HFF-Myc (cell line): ENCODE measurements around the gene SEMA5A.

Experiments
- DNase-seq: peaks from one replicate; pipeline ENCODE4 v3.0.0-alpha.2; 2011; ENCODE audit warnings: low read depth; ENCODE audit errors: extremely low read depth
- H3K4me3 ChIP-seq: replicated peaks from 2 replicates; pipeline ENCODE4 v1.5.1; 2011; ENCODE audit warnings: low read depth, mild to moderate bottlenecking, control low read depth, low read length
- TF ChIP-seq, protein P1 (sequence below): IDR thresholded peaks from 2 replicates; pipeline ENCODE4 v1.5.1; 2012; ENCODE audit warnings: mild to moderate bottlenecking, low read depth, low read length, control low read depth; ENCODE audit errors: missing control alignments

The SEMA5A gene

DNA sequence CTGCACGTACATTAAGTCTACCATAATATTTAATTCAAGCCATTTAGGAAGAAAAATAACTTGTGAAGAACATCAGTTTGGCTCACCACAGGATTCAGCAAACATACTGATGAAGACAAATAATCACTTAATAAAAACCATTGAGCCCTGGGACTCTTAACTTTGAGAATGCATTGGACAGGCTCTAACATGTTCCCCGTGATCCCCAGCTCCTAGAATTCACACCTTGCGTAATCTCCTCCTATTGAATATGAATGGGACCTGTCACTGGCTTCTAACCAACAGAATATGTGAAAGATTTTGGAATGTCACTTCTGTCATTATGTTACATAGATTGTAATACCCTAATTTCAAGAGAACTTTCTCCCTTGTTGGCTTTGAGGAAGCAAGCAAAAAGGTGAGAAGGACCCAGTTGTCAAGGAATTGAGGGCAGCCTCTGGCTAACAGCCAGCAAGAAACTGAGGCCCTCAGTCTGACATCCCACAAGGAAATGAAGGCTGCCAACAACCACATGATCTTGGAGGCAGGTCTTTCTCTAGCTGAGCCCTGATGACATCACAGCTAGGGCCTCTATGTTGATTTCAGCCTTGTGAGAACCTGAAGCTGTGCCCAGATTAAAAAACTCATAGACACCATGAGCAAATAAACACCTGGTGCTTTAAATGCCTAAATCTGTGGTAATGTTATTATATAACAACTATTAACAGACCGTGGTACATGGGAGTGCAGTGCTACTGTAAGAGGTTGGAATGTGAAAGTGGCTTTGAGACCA, 433.2 kb downstream of the SEMA5A start:
- no peak overlapping the region for H3K4me3 ChIP-seq
- TF ChIP-seq, protein P1, sequence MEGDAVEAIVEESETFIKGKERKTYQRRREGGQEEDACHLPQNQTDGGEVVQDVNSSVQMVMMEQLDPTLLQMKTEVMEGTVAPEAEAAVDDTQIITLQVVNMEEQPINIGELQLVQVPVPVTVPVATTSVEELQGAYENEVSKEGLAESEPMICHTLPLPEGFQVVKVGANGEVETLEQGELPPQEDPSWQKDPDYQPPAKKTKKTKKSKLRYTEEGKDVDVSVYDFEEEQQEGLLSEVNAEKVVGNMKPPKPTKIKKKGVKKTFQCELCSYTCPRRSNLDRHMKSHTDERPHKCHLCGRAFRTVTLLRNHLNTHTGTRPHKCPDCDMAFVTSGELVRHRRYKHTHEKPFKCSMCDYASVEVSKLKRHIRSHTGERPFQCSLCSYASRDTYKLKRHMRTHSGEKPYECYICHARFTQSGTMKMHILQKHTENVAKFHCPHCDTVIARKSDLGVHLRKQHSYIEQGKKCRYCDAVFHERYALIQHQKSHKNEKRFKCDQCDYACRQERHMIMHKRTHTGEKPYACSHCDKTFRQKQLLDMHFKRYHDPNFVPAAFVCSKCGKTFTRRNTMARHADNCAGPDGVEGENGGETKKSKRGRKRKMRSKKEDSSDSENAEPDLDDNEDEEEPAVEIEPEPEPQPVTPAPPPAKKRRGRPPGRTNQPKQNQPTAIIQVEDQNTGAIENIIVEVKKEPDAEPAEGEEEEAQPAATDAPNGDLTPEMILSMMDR = no peak
- no peak for DNase-seq

DNA sequence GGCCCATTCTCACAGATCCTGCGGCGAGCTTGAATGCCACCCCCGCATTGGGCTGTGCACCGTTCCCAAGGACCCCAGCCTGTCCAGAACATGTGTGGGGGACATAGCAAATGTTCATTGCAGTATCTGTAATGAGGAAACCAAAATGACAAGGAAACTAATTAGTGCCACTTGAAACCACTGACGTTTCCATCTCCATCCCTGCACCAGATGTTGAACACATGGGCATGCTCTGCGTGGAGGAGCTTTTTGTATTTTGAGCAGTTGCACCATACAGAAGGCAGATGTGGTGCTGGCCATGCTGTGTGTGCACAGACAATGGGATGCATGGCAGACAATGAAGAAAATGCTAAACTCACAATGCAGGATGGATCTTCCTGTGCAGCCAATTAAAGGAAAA, 437.7 kb downstream of the SEMA5A start:
- peak; percentile 90 for DNase-seq
- TF ChIP-seq, protein P1 = no peak
- H3K4me3 ChIP-seq = no peak overlapping the region

DNA sequence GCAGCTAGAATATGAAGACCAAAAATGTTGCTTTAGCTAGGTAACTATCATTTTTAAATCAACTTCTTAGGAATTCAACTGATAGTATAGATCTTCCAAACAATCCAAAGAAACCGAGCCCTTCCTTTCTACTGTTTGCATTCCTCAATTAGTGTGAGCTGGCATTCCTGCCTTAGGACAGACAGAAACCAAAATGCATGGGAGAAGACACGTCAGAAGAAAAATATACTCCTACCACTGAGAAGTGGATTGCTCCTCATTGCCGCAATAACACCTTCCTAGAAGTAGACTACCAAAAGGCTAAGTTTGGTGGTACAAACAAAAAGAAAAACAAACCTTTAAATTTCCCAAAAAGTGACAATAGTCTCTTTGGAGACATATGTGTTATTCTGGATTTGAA, 440.0 kb downstream of the SEMA5A start:
- TF ChIP-seq, protein P1 = no peak
- DNase-seq = no peak
- no peak overlapping the region for H3K4me3 ChIP-seq

DNA sequence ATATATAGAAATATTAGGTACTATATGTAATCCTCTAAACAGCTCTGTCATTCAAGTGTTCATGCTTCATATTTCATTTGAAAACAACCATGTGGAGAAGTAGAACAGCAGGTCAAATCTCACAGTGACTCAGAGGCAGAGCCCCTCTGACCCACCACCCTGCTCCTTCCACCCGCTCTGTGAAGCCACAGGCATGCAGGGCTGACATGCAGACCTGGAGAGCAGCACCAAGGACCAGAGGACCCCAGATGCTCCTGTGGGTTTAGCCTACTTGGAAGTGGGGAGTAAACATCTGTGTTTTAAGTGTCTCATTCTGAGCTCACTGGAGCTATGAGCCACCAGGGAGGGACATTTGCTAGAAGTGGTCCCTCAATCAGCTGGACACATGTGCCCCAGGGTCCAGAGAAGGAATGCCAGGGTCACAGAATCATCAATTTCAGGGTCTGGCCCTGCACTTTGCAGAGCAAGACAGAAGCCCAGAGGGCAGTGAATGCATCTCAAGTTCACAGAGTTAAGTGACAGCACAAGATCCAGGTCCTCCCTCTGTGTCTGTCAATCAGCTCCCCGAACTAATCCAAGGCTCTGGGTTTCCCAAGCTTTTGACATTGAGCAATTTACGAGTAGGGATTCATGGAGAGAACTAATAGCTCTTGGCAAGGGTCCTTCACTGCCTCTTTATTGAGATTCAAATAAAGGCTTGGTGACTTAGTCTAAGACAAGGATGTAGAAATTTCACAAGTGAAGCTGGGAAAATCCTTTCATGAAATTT, 441.1 kb downstream of the SEMA5A start:
- DNase-seq = peak; percentile 10
- TF ChIP-seq, protein P1 = no peak
- no peak overlapping the region for H3K4me3 ChIP-seq

DNA sequence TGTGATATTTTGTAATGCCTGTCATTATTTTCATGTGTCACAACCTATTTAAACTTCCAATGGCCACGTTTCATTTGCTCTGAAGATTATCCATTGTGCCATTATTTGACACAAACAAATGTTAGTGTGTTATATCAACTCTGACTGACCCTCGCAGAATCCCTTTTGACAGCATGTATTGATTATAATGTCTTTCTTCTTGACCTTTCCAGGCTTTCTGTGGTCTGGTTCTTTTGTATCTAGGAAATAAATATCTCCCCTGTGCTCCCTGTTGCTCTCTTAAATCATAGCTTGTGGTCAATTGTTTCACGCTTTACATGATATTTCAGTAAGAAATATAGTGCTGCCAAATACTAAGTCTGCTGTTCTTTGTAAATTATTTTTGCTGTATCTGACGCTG, 442.6 kb downstream of the SEMA5A start:
- DNase-seq = no peak
- TF ChIP-seq, protein P1 = no peak
- no peak overlapping the region for H3K4me3 ChIP-seq

DNA sequence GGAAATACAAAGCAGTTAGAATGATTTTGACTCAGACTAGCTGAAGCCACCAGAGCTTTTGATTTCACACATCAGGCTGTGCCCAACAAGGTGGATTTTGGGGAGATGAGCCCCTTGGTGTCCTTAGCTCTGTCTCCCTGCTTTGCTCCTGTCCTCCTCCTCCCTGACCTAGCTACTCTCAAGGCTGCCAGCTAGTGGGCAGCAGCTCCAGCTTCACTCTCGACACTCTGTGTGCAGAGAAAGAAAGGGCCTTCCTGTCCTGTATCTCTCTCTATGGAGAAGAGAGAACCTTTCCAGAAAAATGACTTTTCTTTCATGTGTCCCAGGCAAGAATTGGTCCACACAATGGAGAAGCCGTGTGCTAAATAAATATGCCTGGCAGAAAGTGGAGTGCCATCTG, 446.2 kb downstream of the SEMA5A start:
- H3K4me3 ChIP-seq = no peak overlapping the region
- DNase-seq = no peak
- TF ChIP-seq, protein P1 = no peak
